Fibroblast of skin of left quadriceps (primary cell): Measurements from ENCODE around the gene NDUFAF3.

Experiments used
- DNase-seq, 2 experiments: peaks; one replicate each; pipeline ENCODE4 v3.0.0-alpha.2; 2013; ENCODE audit warnings: low read depth in 2 of 2

The NDUFAF3 gene

DNA sequence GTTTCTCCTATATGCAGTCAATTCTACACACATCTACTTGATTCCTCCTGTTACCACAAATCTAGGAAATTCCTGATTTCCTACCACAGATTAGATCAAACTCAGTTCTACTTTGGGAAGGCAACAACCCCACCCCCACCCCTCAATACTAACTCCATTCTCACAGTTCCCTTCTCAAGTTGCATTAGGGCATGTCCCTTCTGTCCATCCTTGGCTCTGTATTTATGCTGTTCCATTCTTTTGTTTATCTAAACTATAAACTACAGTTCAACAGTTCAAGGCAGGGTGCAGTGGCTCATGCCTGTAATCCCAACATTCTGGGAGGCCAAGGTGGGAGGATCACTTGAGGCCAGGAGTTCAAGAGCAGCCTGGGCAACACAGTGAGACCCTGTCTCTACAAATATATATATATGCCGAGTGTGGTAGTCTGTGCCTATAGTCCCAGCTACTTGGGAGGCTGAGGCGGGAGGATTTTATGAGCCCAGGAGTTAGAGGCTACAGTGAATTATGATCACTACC is 32.5 kb downstream of the NDUFAF3 start:
- DNase-seq: no peak

DNA sequence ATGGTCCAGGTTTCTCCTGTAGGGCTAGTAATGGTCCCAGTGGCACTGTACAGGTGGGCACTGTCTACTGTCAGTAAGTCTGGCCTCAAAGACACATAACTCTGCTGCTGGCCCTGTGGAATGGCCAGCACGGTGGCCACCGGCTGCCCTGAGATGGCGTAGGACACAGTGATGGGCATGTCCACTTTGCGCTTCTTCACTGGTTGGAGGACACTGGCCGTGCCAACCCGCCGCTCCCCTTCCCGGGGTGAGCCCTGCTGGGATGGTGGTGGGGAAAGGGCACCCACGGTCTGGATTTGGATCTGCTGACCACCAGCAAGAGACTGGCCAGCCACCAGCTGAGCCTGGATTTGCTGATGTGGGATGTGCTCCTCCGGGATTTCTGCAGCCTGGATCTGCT is 35.3 kb downstream of the NDUFAF3 start:
- DNase-seq: no peak

DNA sequence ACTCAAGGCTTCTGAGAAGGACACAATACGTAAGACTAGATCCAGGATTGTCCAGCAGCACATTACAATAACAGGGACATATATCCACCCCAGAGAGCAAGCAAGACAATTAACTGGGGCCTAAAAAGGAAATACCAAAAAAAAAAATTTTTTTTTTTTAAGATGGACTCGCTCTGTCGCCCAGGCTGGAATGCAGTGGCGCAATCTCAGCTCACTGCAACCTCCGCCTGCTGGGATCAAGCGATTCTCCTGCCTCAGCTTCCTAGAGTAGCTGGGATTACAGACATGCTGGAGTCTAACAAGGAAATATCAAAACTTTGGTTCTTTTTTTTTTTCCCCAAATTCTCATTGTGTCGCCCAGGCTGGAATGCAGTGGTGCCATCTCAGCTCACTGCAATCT is 36.1 kb downstream of the NDUFAF3 start:
- DNase-seq: no peak
